Kidney (tissue), 2 donors: ENCODE data around the gene OR5B2. TPM values are rescaled to one million over a fixed set of nuclear protein-coding genes. Genes with fewer than 3 reads are reported as not detected.

Source experiments
- polyA plus RNA-seq: library from polyadenylated mRNA; stranded (reverse); fragments of 350-450 nt; fragmentation: Illumina TruSeq; extraction: RNeasy Lipid Tissue Mini Kit (QIAGEN cat#74804); gene quantifications from one replicate; pipeline ENCODE4 v1.2.3, GENCODE V29; 2014; ENCODE audit warnings: low read depth, low replicate concordance; ENCODE audit not compliant: insufficient read depth
- total RNA-seq: library from RNA; stranded (reverse); fragmentation: NEBNext Ultra II Directional; extraction: Animal tissue kit (Norgen Biotek cat#: 25700); gene quantifications from one replicate; pipeline ENCODE4 v1.2.1, GENCODE V29; 2021
- donor health status: DM: yes; HTN: yes; CAD: no.

The OR5B2 gene
- total and polyA plus RNA-seq, 2 donors from 2014 or later, result not detected

Other genes with a start within 250 kb of the OR5B2 start
- gene OR9Q2, start 239.1 kb downstream of the OR5B2 start, total RNA-seq, result not detected
- not detected for gene OR9Q2, start 239.1 kb downstream of the OR5B2 start, polyA plus RNA-seq
- gene OR1S2, start 224.0 kb downstream of the OR5B2 start, total RNA-seq, result not detected
- gene OR1S2, start 224.0 kb downstream of the OR5B2 start, polyA plus RNA-seq, result not detected
- not detected for gene OR1S1, start 215.4 kb downstream of the OR5B2 start, total RNA-seq
- not detected for gene OR1S1, start 215.4 kb downstream of the OR5B2 start, polyA plus RNA-seq
- gene OR10Q1, start 199.2 kb downstream of the OR5B2 start, total RNA-seq, result not detected
- not detected for gene OR10Q1, start 199.2 kb downstream of the OR5B2 start, polyA plus RNA-seq
- gene OR10W1, start 159.9 kb downstream of the OR5B2 start, total RNA-seq, result not detected
- not detected for gene OR10W1, start 159.9 kb downstream of the OR5B2 start, polyA plus RNA-seq
- gene OR5B17, start 69.1 kb downstream of the OR5B2 start, total RNA-seq, result not detected
- not detected for gene OR5B17, start 69.1 kb downstream of the OR5B2 start, polyA plus RNA-seq
- gene OR5B3, start 21.2 kb downstream of the OR5B2 start, total RNA-seq, result not detected
- gene OR5B3, start 21.2 kb downstream of the OR5B2 start, polyA plus RNA-seq, result not detected
- not detected for gene OR5B12, start 14.1 kb upstream of the OR5B2 start, total RNA-seq
- gene OR5B12, start 14.1 kb upstream of the OR5B2 start, polyA plus RNA-seq, result not detected
- gene OR5B21, start 80.0 kb upstream of the OR5B2 start, total RNA-seq, result not detected
- not detected for gene OR5B21, start 80.0 kb upstream of the OR5B2 start, polyA plus RNA-seq
- gene LPXN, start 147.7 kb upstream of the OR5B2 start, total RNA-seq, result 16.8 TPM
- 8.0 TPM for gene LPXN, start 147.7 kb upstream of the OR5B2 start, polyA plus RNA-seq
- 43.7 TPM for gene ZFP91, start 150.9 kb upstream of the OR5B2 start, total RNA-seq
- 14.9 TPM for gene ZFP91, start 150.9 kb upstream of the OR5B2 start, polyA plus RNA-seq
- gene CNTF, start 194.5 kb upstream of the OR5B2 start, total RNA-seq, result 1.2 TPM
- gene CNTF, start 194.5 kb upstream of the OR5B2 start, polyA plus RNA-seq, result 0.41 TPM